IMR-90 (cell line): ENCODE results near the gene GPR21. TPM values are rescaled to one million over a fixed set of nuclear protein-coding genes. Genes with fewer than 3 reads are reported as not detected.

Experiments
- ATAC-seq: fragments of 200-7000 bp; cut with Tn5 transposase; 2 replicates; pipeline ENCODE4 v1.9.1; 2020; ENCODE audit warnings: low read depth, mild to moderate bottlenecking, moderate library complexity
- BruUV-seq: library from RNA; stranded (reverse); fragments of 400-500 nt; replicated peaks from 2 replicates; lab custom pipeline; 2021; lab: Mats Ljungman, UMichigan
- CTCF ChIA-PET: fragments of 300-600 bp; formaldehyde crosslinking; extraction: SDS; loops from one replicate; lab custom pipeline; 2021; ENCODE audit warnings: antibody characterized with exemption; lab: Yijun Ruan, JAX
- POLR2A ChIA-PET: fragments of 300-600 bp; sonication (Branson Sonifier 250); formaldehyde crosslinking; loops from one replicate; lab custom pipeline; 2022; ENCODE audit warnings: antibody characterized with exemption; ENCODE audit not compliant: unreplicated experiment; lab: Charles Lee
- DNase-seq: peaks from one replicate; pipeline ENCODE4 v3.0.0; 2013
- H2AFZ ChIP-seq: replicated peaks from 2 replicates; pipeline ENCODE3; 2013; ENCODE audit warnings: low read length, mild to moderate bottlenecking; ENCODE audit not compliant: poor library complexity
- H2AK5ac ChIP-seq: 2 replicates; pipeline ENCODE4 v1.6.1; 2013; ENCODE audit warnings: low read depth, low read length, inconsistent platforms
- H2AK9ac ChIP-seq: replicated peaks from 2 replicates; pipeline ENCODE3; 2013; ENCODE audit warnings: mild to moderate bottlenecking, low read depth, low read length, moderate library complexity; ENCODE audit not compliant: poor library complexity
- H2BK120ac ChIP-seq: 2 replicates; pipeline ENCODE4 v1.6.1; 2013; ENCODE audit warnings: low read depth, low read length, inconsistent platforms
- H2BK15ac ChIP-seq: 3 replicates; pipeline ENCODE4 v1.6.1; 2013; ENCODE audit warnings: low read depth, low read length, inconsistent platforms
- H2BK20ac ChIP-seq: 2 replicates; pipeline ENCODE4 v1.6.1; 2013; ENCODE audit warnings: low read depth, mild to moderate bottlenecking, inconsistent platforms, low read length, moderate library complexity
- H2BK5ac ChIP-seq: 2 replicates; pipeline ENCODE4 v1.6.1; 2013; ENCODE audit warnings: mild to moderate bottlenecking, low read depth, low read length, inconsistent platforms; ENCODE audit not compliant: poor library complexity, severe bottlenecking
- H3K14ac ChIP-seq: replicated peaks from 2 replicates; pipeline ENCODE4 v1.6.1; 2013; ENCODE audit warnings: low read depth, low read length, inconsistent platforms
- H3K18ac ChIP-seq: 2 replicates; pipeline ENCODE4 v1.6.1; 2013; ENCODE audit warnings: low read depth, low read length, control low read depth
- H3K23ac ChIP-seq: 2 replicates; pipeline ENCODE4 v1.6.1; 2013; ENCODE audit warnings: low read depth, low read length, inconsistent platforms
- H3K27ac ChIP-seq: 2 replicates; pipeline ENCODE4 v1.5.1; 2013; ENCODE audit warnings: mild to moderate bottlenecking, control low read depth, low read length; ENCODE audit not compliant: insufficient read depth
- H3K27me3 ChIP-seq: 2 replicates; pipeline ENCODE4 v1.6.1; 2013; ENCODE audit warnings: low read length; ENCODE audit not compliant: control insufficient read depth, insufficient read depth
- H3K36me3 ChIP-seq: 2 replicates; pipeline ENCODE4 v1.6.1; 2013; ENCODE audit warnings: low read length, mixed read lengths; ENCODE audit not compliant: control insufficient read depth, insufficient read depth
- H3K4ac ChIP-seq: 2 replicates; pipeline ENCODE4 v1.6.1; 2013; ENCODE audit warnings: low read depth, low read length, inconsistent platforms
- H3K4me1 ChIP-seq: 2 replicates; pipeline ENCODE4 v1.6.1; 2013; ENCODE audit warnings: low read length, mixed read lengths; ENCODE audit not compliant: control insufficient read depth, insufficient read depth
- H3K4me2 ChIP-seq: 2 replicates; pipeline ENCODE4 v1.6.1; 2013; ENCODE audit warnings: low read depth, mild to moderate bottlenecking, control low read depth, low read length, moderate library complexity
- H3K4me3 ChIP-seq: 2 replicates; pipeline ENCODE4 v1.5.1; 2013; ENCODE audit warnings: low read depth, mild to moderate bottlenecking, control low read depth, low read length, moderate library complexity; ENCODE audit not compliant: insufficient read depth
- H3K56ac ChIP-seq: 2 replicates; pipeline ENCODE4 v1.6.1; 2013; ENCODE audit warnings: low read length, inconsistent platforms; ENCODE audit not compliant: insufficient read depth; ENCODE audit errors: extremely low read depth
- H3K79me1 ChIP-seq, 2 experiments: 2 replicates each; pipeline ENCODE4 v1.6.1; 2013; ENCODE audit warnings: low read length in 2 of 2, inconsistent platforms in 1 of 2, low read depth in 1 of 2
- H3K9ac ChIP-seq: 2 replicates; pipeline ENCODE4 v1.6.1; 2013; ENCODE audit warnings: low read depth, low read length, control low read depth
- H3K9me1 ChIP-seq: 2 replicates; pipeline ENCODE4 v1.6.1; 2013; ENCODE audit warnings: low read length, inconsistent platforms; ENCODE audit not compliant: insufficient read depth
- H3K9me3 ChIP-seq: 2 replicates; pipeline ENCODE4 v1.6.1; 2013; ENCODE audit warnings: low read length; ENCODE audit not compliant: control insufficient read depth, insufficient read depth
- H4K20me1 ChIP-seq: 2 replicates; pipeline ENCODE4 v1.6.1; 2013; ENCODE audit warnings: low read length, inconsistent platforms; ENCODE audit not compliant: insufficient read depth
- H4K5ac ChIP-seq: 2 replicates; pipeline ENCODE4 v1.6.1; 2013; ENCODE audit warnings: mild to moderate bottlenecking, low read depth, low read length, control low read depth
- H4K8ac ChIP-seq, 2 experiments: 2 replicates each; pipeline ENCODE4 v1.6.1; 2013; ENCODE audit warnings: low read depth in 2 of 2, low read length in 2 of 2, control low read depth in 1 of 2, inconsistent platforms in 1 of 2
- H4K91ac ChIP-seq: 2 replicates; pipeline ENCODE4 v1.6.1; 2013; ENCODE audit warnings: low read depth, low read length, inconsistent platforms; ENCODE audit not compliant: insufficient read depth
- BHLHE40 ChIP-seq: fragments of 150-350 bp; IDR thresholded peaks from 2 replicates; pipeline ENCODE4 v1.6.1; 2016; ENCODE audit warnings: mild to moderate bottlenecking, low read depth, low read length
- CEBPB ChIP-seq: IDR thresholded peaks from 2 replicates; pipeline ENCODE4 v1.6.1; 2012; ENCODE audit warnings: low read depth, low read length, improper control_type of control experiment
- CHD1 ChIP-seq: IDR thresholded peaks from 2 replicates; pipeline ENCODE4 v1.6.1; 2012; ENCODE audit warnings: low read depth, low read length, improper control_type of control experiment
- CTCF ChIP-seq: conservative IDR thresholded peaks from 2 replicates; pipeline ENCODE4 v1.5.1; 2012; ENCODE audit warnings: mild to moderate bottlenecking, low read depth, low read length, improper control_type of control experiment
- ELK1 ChIP-seq: fragments of 150-350 bp; IDR thresholded peaks from 2 replicates; pipeline ENCODE4 v1.6.1; 2016; ENCODE audit warnings: low read depth, mild to moderate bottlenecking, low read length, moderate library complexity, borderline replicate concordance
- FOS ChIP-seq: fragments of 150-350 bp; IDR thresholded peaks from 2 replicates; pipeline ENCODE4 v1.6.1; 2016; ENCODE audit warnings: low read depth, low read length
- MAFK ChIP-seq: IDR thresholded peaks from 2 replicates; pipeline ENCODE4 v1.6.1; 2012; ENCODE audit warnings: low read depth, low read length, improper control_type of control experiment
- MAZ ChIP-seq: IDR thresholded peaks from 2 replicates; pipeline ENCODE4 v1.6.1; 2012; ENCODE audit warnings: low read depth, mild to moderate bottlenecking, low read length, improper control_type of control experiment, moderate library complexity, borderline replicate concordance
- MXI1 ChIP-seq: IDR thresholded peaks from 2 replicates; pipeline ENCODE4 v1.6.1; 2012; ENCODE audit warnings: low read depth, mild to moderate bottlenecking, low read length, moderate library complexity, borderline replicate concordance
- NFE2L2 ChIP-seq: fragments of 150-350 bp; IDR thresholded peaks from 2 replicates; pipeline ENCODE4 v1.6.1; 2016; ENCODE audit warnings: low read depth, mild to moderate bottlenecking, low read length
- POLR2A ChIP-seq: IDR thresholded peaks from 2 replicates; pipeline ENCODE4 v1.6.1; 2012; ENCODE audit warnings: mild to moderate bottlenecking, low read depth, low read length
- RAD21 ChIP-seq: IDR thresholded peaks from 2 replicates; pipeline ENCODE4 v1.6.1; 2012; ENCODE audit warnings: low read length, improper control_type of control experiment
- RFX5 ChIP-seq: IDR thresholded peaks from 2 replicates; pipeline ENCODE4 v1.8.0; 2012; ENCODE audit warnings: low read depth, mild to moderate bottlenecking, low read length, moderate library complexity
- SMC3 ChIP-seq: fragments of 150-350 bp; IDR thresholded peaks from 2 replicates; pipeline ENCODE4 v1.6.1; 2016; ENCODE audit warnings: low read depth, mild to moderate bottlenecking, antibody characterized with exemption, low read length, moderate library complexity
- WGBS, 2 experiments: methylation state at CpG; one replicate each; pipeline versions ENCODE4 v1.1.5 to v1.1.7; 2013; ENCODE audit warnings: missing lambda C conversion rate in 2 of 2; ENCODE audit not compliant: insufficient read length in 1 of 2; ENCODE audit errors: extremely low coverage in 2 of 2; 5-methylcytosine and 5-hydroxymethylcytosine counted together
- dilution Hi-C: fragments of 300-500 bp; cut with HindIII; formaldehyde crosslinking; loops from one replicate; pipeline ENCODE4 v1.14.3; 2018; ENCODE audit warnings: low sequenced_read_pairs; ENCODE audit not compliant: unreplicated experiment
- in situ Hi-C: fragments of 300-500 bp; cut with MboI; formaldehyde crosslinking; loops from 3 replicates; pipeline ENCODE4 v1.14.3; 2019; ENCODE audit warnings: low sequenced_read_pairs, inconsistent platforms, mixed read lengths
- intact Hi-C: fragments of 100-400 bp; cut with micrococcal nuclease; formaldehyde crosslinking; loops from 2 replicates; pipeline ENCODE4 v1.10.0; 2022
- polyA plus RNA-seq, 3 experiments: library from polyadenylated mRNA; depleted of rRNA; stranded (reverse); fragments of >200 nt; gene quantifications; 2 replicates each; pipeline ENCODE4 v1.2.3, GENCODE V29; 2012; ENCODE audit warnings: low replicate concordance in 1 of 3
- total RNA-seq: library from RNA; depleted of rRNA; stranded (reverse); fragments of >200 nt; gene quantifications from 2 replicates; pipeline ENCODE4 v1.2.3, GENCODE V29; 2012

GPR21 gene
- total and polyA plus RNA-seq, 2 of the 4 experiments (the other 2 are of a cell fraction): 0.90 TPM; not detected in 1

GRCh38 chr9:123002754-123003153 is 30.7 kb upstream of the GPR21 start:
- Histone ChIP-seq H3K27me3 (no peaks in the 10 kb centered on the region), H3K4me3 (no peak overlapping the region), H4K20me1 (no peaks in the 10 kb centered on the region), H2BK20ac (no peak overlapping the region), H3K56ac (no peak overlapping the region), H3K9ac (peak overlapping the region; percentile 51; the same call in 1 of the 2 replicates), H3K79me1 (peaks cover 5 to 7% of the 10 kb centered on the region in 2 experiments), H3K9me1 (no peaks in the 10 kb centered on the region), H2AFZ (no peak overlapping the region), H4K8ac (no peak overlapping the region), H3K27ac (peak overlapping the region; percentile 80; the same call in 1 of the 2 replicates), H4K91ac (no peak overlapping the region), H3K14ac (no peak overlapping the region), H3K23ac (no peak overlapping the region), H3K9me3 (no peaks in the 10 kb centered on the region), H3K4me1 (peaks cover 5% of the 10 kb centered on the region; the same call in 1 of the 2 replicates), H4K5ac (peak overlapping the region; percentile 57; the same call in 1 of the 2 replicates), H3K18ac (peak overlapping the region; percentile 78; the same call in 1 of the 2 replicates), H2BK120ac (no peak overlapping the region), H2AK9ac (no peak overlapping the region), H2BK15ac (no peak overlapping the region), H3K36me3 (peaks cover 11% of the 10 kb centered on the region; the same call in 1 of the 2 replicates), H2AK5ac (no peak overlapping the region), H3K4me2 (0 out of 2 replicates have a peak overlapping the region, but pooled peaks have one; percentile 29), H2BK5ac (no peak overlapping the region), H3K4ac (no peak overlapping the region)
- TF ChIP-seq CHD1 (no peak), ELK1 (no peak), MAFK (no peak), POLR2A (no peak), MXI1 (no peak), RFX5 (no peak), NFE2L2 (no peak), BHLHE40 (no peak), CTCF (no peak), RAD21 (no peak), MAZ (no peak), FOS (no peak), SMC3 (no peak), CEBPB (no peak)
- WGBS, 2 experiments: no CpG with 5 or more reads among the region's 5 CpGs
- CTCF ChIA-PET: interaction anchor here (1.0 kb wide), 1 partner anchor 12 kb away, joined by 4 read pairs; no protein-coding TSS in a partner anchor
- POLR2A ChIA-PET: no interaction called here
- in situ Hi-C loops: no loop called here
- dilution Hi-C loops: no loop called here
- ATAC-seq: peak; percentile 15
- intact Hi-C loops: loop anchor here (10.0 kb wide), 1 partner anchor 352 kb away; the partner anchor contains the start of gene CRB2
- BruUV-seq: no TSS peak
- peak; percentile 18 for DNase-seq
